PC-9 (cell line): ENCODE data around the gene DRC1.

ENCODE experiments used
- CTCF ChIP-seq: fragments of 200-600 bp; sonication (generic); conservative IDR thresholded peaks from 2 replicates; pipeline ENCODE4 v1.6.1; 2017; ENCODE audit warnings: mixed run types, antibody characterized with exemption, mild to moderate bottlenecking, moderate library complexity
- EZH2 ChIP-seq: fragments of 200-600 bp; sonication (generic); IDR thresholded peaks from 2 replicates; pipeline ENCODE4 v1.8.0; 2017; ENCODE audit warnings: antibody characterized with exemption, low read depth

- TF ChIP-seq EZH2 (no peak), CTCF (no peak)
Measured at GRCh38 chr2:26455037-26455669, 53.4 kb downstream of the DRC1 start.
